Keratinocyte (primary cell): ENCODE measurements around the gene NPAS3.

Experiments used
- CTCF ChIP-seq, 3 experiments: IDR thresholded peaks in 1 of 3; conservative IDR thresholded peaks in 1 of 3; optimal IDR thresholded peaks in 1 of 3; 2 replicates in 2 of 3; 3 replicates in 1 of 3; pipeline versions ENCODE3 to v1.5.1; 2011; ENCODE audit warnings: low read length in 3 of 3, mild to moderate bottlenecking in 3 of 3, moderate library complexity in 2 of 3, control low read depth in 1 of 3, inconsistent platforms in 1 of 3; ENCODE audit not compliant: insufficient read depth in 2 of 3; ENCODE audit errors: extremely low read depth in 1 of 3
- EZH2 ChIP-seq: IDR thresholded peaks from one replicate; pipeline ENCODE4 v1.6.1; 2012; ENCODE audit warnings: inconsistent platforms, mild to moderate bottlenecking, low read length, moderate library complexity

- TF ChIP-seq CTCF (optimal IDR thresholded peaks at IDR 0.05 in 1 of 3, IDR thresholded peaks at IDR 0.05 in 1 of 3, conservative IDR thresholded peaks at IDR 0.05 in 1 of 3; ENCODE audit: extremely low read depth in 1 of 3, insufficient read depth in 2 of 3, low read length in 3 of 3) = no peak
- no peak for TF ChIP-seq EZH2
Measured at GRCh38 chr14:33307691-33308251, 369.1 kb downstream of the NPAS3 start.
